T-helper 2 cell treated with Interferon-gamma antibody and Interleukin-4, amounts not matched to agents 5 μg/mL and 100 μg/mL, for 36 hours (primary cell): ENCODE measurements around the gene ZNF789.
"Not testable (repeated sequence)": the region's sequence is repeated elsewhere in the genome, so short reads cannot be mapped to it uniquely, and the experiment has no call there.

Experiments
- DNase-seq: peaks from one replicate; pipeline ENCODE4 v3.0.0; 2021; ENCODE audit warnings: low spot score
- H3K27ac Mint-ChIP-seq: one replicate; pipeline ENCODE4 v1.8.0; 2021; ENCODE audit warnings: mild to moderate bottlenecking, mixed read lengths
- H3K27me3 Mint-ChIP-seq: one replicate; pipeline ENCODE4 v1.8.0; 2021; ENCODE audit warnings: low read depth, mixed read lengths
- H3K36me3 Mint-ChIP-seq: one replicate; pipeline ENCODE4 v1.8.0; 2021; ENCODE audit warnings: low read depth, mixed read lengths
- H3K4me1 Mint-ChIP-seq: one replicate; pipeline ENCODE4 v1.8.0; 2021; ENCODE audit warnings: low read depth, mixed read lengths
- H3K4me3 Mint-ChIP-seq: one replicate; pipeline ENCODE4 v1.8.0; 2022; ENCODE audit warnings: mild to moderate bottlenecking, moderate library complexity, mixed read lengths
- H3K9me3 Mint-ChIP-seq: one replicate; pipeline ENCODE4 v1.8.0; 2021; ENCODE audit warnings: mixed read lengths

ZNF789 gene

DNA sequence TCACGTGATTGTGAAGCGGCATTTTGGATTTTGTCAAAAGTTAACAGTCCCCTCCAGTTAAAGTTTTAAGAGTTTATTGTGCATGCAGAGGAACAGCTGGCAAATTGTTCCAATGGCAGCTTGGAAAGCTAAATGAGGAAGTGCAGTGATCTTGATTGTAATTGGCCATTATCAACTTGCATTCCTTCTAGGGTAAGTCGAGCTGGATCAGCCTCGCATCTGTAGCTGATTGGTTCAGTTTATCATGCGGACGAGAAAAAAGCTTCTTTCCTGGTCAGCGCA lies 566 bp downstream of the ZNF789 start:
- Mint-ChIP-seq H3K27ac (peak overlapping the region; percentile 96), H3K4me1 (peaks cover 33% of the 10 kb centered on the region), H3K4me3 (peak overlapping the region; percentile 99), H3K36me3 (peaks cover 25% of the 10 kb centered on the region), H3K27me3 (no peaks in the 10 kb centered on the region), H3K9me3 (no peaks in the 10 kb centered on the region)
- DNase-seq: no peak

- no peak overlapping the region for H3K4me3 Mint-ChIP-seq
- H3K36me3 Mint-ChIP-seq: peaks cover 46% of the 10 kb centered on the region
- H3K27ac Mint-ChIP-seq: no peak overlapping the region
- DNase-seq: no peak
- H3K27me3 Mint-ChIP-seq: no peaks in the 10 kb centered on the region
- H3K9me3 Mint-ChIP-seq: no peaks in the 10 kb centered on the region
- peaks cover 41% of the 10 kb centered on the region for H3K4me1 Mint-ChIP-seq
Observed at GRCh38 chr7:99476107-99476506, 3.4 kb downstream of the ZNF789 start.

DNA sequence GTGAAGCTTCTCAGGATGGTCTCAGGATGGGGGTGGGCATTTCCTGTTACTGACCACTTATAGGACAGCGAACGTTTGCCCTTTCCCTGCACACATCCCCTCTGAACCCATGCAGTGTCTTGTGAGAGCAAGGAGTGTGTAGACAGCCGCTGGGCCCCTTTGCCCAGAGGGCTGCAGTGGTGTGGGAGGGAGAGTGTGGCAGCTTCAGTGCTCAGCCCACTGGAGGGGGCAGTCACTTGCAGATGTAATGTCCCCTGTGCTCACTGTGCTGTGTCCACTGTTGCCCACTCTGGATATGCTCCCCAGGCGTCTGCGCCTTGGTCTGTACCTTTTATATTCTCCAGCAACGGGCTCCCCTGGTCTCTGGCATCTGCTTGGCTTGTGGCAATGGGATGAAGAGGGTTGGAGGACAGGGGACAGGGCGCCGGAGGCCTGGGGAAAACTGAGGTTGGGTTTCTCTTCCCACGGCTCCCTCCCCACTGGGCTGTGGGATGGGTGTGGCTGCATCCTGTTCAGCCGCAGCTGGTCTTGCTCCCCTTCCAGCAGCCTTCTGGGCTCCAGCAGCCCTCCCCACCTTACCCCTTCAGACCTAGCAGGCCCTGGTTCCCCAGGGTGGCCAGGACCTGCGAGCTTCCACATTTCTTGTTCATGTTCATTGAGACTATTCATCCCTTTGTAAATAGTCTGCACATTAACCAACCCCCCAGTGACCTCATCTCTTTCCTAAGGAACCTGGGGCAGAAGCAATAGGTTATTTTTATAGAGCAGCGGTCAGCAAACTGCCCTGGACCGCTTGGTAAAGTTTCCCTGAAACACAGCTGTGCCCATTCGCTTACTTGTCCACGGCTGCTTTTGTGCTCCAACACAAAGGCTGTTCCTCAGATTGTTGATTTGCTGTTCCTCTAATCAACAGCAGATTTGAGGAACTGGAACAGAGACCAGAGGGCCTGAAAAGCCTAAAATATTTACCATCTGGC lies 6.1 kb downstream of the ZNF789 start:
- DNase-seq: no peak
- H3K27me3 Mint-ChIP-seq: no peaks in the 10 kb centered on the region
- peak overlapping the region; percentile 54 for H3K4me3 Mint-ChIP-seq
- peak overlapping the region; percentile 69 for H3K27ac Mint-ChIP-seq
- no peaks in the 10 kb centered on the region for H3K9me3 Mint-ChIP-seq
- H3K4me1 Mint-ChIP-seq: peaks cover 36% of the 10 kb centered on the region
- H3K36me3 Mint-ChIP-seq: peaks cover 52% of the 10 kb centered on the region

- Mint-ChIP-seq H3K4me3 (no peak overlapping the region), H3K36me3 (peaks cover 66% of the 10 kb centered on the region), H3K4me1 (peaks cover 2% of the 10 kb centered on the region), H3K27ac (no peak overlapping the region), H3K9me3 (peaks cover 13% of the 10 kb centered on the region), H3K27me3 (no peaks in the 10 kb centered on the region)
- DNase-seq: no peak
Observed at GRCh38 chr7:99485094-99485493, 12.4 kb downstream of the ZNF789 start.

DNA sequence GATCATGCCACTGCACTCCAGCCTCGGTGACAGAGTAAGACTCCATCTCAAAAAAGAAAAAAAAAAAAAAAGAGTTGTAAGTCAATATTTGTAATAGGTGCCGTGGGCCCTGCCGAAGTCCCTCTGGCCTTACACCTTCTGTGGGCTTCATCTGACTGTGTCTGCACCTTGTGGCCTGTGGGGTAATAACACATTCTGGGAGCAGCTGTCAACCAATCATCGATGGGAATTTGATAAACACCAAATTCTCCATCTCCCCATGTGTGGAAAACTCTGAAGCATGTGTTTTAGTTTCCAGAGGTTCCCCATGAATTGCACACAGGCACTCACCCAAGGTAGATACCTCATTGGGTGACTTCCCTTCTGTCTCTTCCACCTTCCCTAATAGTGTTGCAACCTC lies 16.5 kb downstream of the ZNF789 start:
- Mint-ChIP-seq H3K9me3 (peaks cover 39% of the 10 kb centered on the region), H3K4me3 (no peak overlapping the region), H3K4me1 (no peaks in the 10 kb centered on the region), H3K36me3 (peaks cover 74% of the 10 kb centered on the region), H3K27ac (no peak overlapping the region), H3K27me3 (no peaks in the 10 kb centered on the region)
- DNase-seq: no peak

DNA sequence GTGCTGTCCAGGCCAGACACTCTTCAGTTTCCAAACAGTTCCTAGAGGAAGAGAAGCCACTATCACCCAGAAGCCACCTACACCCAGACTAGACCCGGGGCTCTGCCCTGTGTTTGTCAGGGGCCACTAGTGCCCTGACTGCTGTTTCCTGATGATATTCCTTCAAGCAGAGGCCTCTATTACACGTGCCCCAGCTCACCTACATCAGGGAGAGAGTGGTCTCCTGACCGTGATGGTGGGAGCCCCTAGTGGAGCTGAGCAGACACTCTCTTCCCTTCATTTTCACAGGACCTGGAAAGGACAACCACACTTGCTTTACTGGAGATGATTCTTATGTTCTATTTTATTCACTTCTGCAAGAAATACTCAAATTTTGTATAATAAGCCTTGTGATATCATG lies 18.2 kb downstream of the ZNF789 start:
- peaks cover 74% of the 10 kb centered on the region for H3K36me3 Mint-ChIP-seq
- H3K4me1 Mint-ChIP-seq: no peaks in the 10 kb centered on the region
- no peak for DNase-seq
- peaks cover 38% of the 10 kb centered on the region for H3K9me3 Mint-ChIP-seq
- no peaks in the 10 kb centered on the region for H3K27me3 Mint-ChIP-seq
- no peak overlapping the region for H3K4me3 Mint-ChIP-seq
- H3K27ac Mint-ChIP-seq: no peak overlapping the region

GRCh38 chr7:99493823-99494222 lies 21.1 kb downstream of the ZNF789 start:
- Mint-ChIP-seq H3K27ac (no peak overlapping the region), H3K4me1 (peaks cover 10% of the 10 kb centered on the region), H3K36me3 (peaks cover 76% of the 10 kb centered on the region), H3K27me3 (no peaks in the 10 kb centered on the region), H3K9me3 (peaks cover 43% of the 10 kb centered on the region), H3K4me3 (no peak overlapping the region)
- no peak for DNase-seq

- Mint-ChIP-seq H3K4me3 (peak overlapping the region; percentile 95), H3K27ac (peak overlapping the region; percentile 54), H3K9me3 (peaks cover 23% of the 10 kb centered on the region), H3K27me3 (no peaks in the 10 kb centered on the region), H3K36me3 (peaks cover 66% of the 10 kb centered on the region), H3K4me1 (peaks cover 18% of the 10 kb centered on the region)
- no peak for DNase-seq
Observed at GRCh38 chr7:99497766-99498545, 25.3 kb downstream of the ZNF789 start.

DNA sequence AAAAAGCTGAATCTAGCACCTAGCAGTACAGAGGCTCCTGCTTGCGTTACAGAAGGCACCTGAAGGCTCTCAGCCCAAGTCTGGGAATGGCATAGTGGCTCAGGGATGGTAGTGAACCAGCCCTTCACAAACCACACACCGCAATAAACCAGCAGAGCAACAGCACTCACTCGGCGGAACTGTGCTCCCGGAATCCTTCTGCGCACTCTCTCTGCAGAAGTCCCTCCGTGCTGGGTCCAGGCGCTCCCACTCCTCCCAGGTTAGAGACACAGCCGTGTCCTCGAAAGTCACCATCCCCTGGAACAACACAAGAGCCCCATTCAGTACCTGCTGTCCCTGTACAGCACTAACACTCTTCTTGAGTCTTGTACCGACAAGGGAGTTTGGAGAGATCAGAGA lies 25.9 kb downstream of the ZNF789 start:
- peaks cover 19% of the 10 kb centered on the region for H3K9me3 Mint-ChIP-seq
- H3K4me3 Mint-ChIP-seq: peak overlapping the region; percentile 95
- peak overlapping the region; percentile 86 for H3K27ac Mint-ChIP-seq
- DNase-seq: no peak
- peaks cover 20% of the 10 kb centered on the region for H3K4me1 Mint-ChIP-seq
- peaks cover 60% of the 10 kb centered on the region for H3K36me3 Mint-ChIP-seq
- H3K27me3 Mint-ChIP-seq: no peaks in the 10 kb centered on the region

DNA sequence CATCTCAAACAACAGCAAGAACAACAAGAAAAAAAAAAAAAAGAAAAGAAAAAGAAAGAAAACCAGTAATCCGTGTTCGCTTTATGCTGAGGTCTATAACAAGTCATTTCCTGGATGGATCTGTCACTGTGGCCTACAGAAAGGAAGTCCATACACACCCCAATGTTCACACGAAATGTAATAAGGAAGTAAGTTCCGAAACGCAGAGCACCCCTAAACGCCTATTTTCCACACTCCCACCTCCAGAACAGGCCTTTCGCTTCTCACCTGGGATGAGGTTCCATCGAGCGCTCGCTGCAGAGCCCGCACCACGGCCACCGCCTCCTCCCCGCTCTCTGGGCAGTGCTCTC lies 26.7 kb downstream of the ZNF789 start:
- DNase-seq: no peak
- Mint-ChIP-seq H3K4me1 (peaks cover 20% of the 10 kb centered on the region), H3K9me3 (peaks cover 11% of the 10 kb centered on the region), H3K27ac (peak overlapping the region; percentile 99), H3K27me3 (no peaks in the 10 kb centered on the region), H3K36me3 (peaks cover 52% of the 10 kb centered on the region), H3K4me3 (peak overlapping the region; percentile 95)

DNA sequence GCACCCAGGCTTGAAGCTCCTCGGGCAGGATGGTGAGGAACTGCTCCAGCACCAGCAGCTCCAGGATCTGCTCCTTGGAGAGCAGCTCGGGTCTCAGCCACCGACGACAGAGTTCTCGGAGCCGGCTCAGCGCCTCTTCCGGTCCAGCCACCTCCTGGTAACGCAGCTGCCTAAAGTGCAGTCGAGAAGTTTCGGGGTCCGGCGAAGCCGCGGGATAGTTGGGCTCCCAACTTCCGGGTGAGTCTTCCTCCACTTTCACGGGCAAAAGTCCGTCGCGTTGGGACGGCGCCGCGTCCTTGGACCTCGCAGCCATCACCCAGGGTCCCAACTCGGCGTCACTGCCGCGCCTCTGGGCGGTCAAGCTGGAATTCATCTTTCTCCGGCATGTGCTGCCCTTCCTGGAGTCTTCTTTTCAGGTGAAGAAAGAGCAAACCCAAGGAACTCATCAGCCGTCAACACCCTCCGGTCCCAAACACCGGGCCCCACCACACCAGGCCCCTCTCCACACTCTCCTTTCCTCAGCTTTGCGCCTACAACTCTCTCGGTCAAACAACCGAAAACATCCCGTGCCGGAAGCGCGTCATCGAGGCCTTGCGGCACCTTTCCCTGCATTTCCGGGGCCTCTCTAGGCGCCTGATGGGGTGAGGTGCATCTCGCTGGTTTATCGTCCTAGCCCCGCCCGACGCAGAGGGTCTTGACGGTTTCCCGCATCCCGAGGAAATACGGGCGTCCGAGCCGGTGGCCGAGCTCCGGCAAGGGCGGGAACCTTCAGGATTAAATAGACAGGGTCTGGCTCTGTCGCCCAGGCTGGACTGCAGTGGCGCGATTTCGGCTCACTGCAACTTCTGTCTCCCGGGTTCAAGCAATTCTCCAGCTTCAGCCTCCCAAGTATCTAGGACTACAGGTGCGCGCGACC lies 27.3 kb downstream of the ZNF789 start, which contains the start of gene ZNF394:
ZNF394 (minus strand) TSS at position 561 of the 916 bp plus-strand sequence; CDS start at position 373, 188 bp downstream.
- Mint-ChIP-seq H3K4me1 (peaks cover 20% of the 10 kb centered on the region), H3K4me3 (peak within 1 kb of the TSS; percentile 95), H3K36me3 (peaks cover 45% of the 10 kb centered on the region), H3K9me3 (peaks cover 10% of the 10 kb centered on the region), H3K27me3 (no peaks in the 10 kb centered on the region), H3K27ac (peak within 1 kb of the TSS; percentile 99)
- peak; percentile 89 for DNase-seq

- Mint-ChIP-seq H3K36me3 (peaks cover 40% of the 10 kb centered on the region), H3K9me3 (peaks cover 10% of the 10 kb centered on the region), H3K4me3 (peak overlapping the region; percentile 95), H3K27me3 (no peaks in the 10 kb centered on the region), H3K4me1 (peaks cover 23% of the 10 kb centered on the region), H3K27ac (peak overlapping the region; percentile 99)
- no peak for DNase-seq
Observed at GRCh38 chr7:99500637-99501009, 27.9 kb downstream of the ZNF789 start.

DNA sequence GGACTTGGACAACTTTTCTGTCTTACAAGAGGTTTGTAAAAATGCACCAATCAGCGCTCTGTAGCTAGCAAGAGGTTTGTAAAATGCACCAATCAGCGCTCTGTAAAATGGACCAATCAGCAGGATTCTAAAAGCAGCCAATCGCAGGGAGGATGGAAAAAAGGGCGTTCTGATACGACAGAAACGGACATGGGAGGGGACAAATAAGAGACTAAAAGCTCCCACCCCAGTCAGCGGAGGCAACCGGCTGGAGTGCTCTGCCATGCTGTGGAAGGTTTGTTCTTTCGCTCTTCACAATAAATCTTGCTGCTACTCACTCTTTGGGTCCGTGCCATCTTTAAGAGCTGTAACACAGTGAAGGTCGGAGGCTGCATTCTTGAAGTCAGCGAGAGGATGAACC lies 28.5 kb downstream of the ZNF789 start:
- peak overlapping the region; percentile 95 for H3K4me3 Mint-ChIP-seq
- not testable (repeated sequence) for H3K27me3 Mint-ChIP-seq, DNase-seq, H3K9me3 Mint-ChIP-seq
- peak overlapping the region; percentile 99 for H3K27ac Mint-ChIP-seq
- peaks cover 41% of the 10 kb centered on the region for H3K36me3 Mint-ChIP-seq
- peaks cover 30% of the 10 kb centered on the region for H3K4me1 Mint-ChIP-seq
